NCI-H1930 (cell line): Measurements from ENCODE around the gene CYP2W1.
"Not testable (repeated sequence)": the region's sequence is repeated elsewhere in the genome, so short reads cannot be mapped to it uniquely, and the experiment has no call there.

ENCODE experiments used
- DNase-seq, 2 experiments: peaks; one replicate each; lab custom pipeline; 2025; lab: John Stamatoyannopoulos, UW

Gene CYP2W1

DNA sequence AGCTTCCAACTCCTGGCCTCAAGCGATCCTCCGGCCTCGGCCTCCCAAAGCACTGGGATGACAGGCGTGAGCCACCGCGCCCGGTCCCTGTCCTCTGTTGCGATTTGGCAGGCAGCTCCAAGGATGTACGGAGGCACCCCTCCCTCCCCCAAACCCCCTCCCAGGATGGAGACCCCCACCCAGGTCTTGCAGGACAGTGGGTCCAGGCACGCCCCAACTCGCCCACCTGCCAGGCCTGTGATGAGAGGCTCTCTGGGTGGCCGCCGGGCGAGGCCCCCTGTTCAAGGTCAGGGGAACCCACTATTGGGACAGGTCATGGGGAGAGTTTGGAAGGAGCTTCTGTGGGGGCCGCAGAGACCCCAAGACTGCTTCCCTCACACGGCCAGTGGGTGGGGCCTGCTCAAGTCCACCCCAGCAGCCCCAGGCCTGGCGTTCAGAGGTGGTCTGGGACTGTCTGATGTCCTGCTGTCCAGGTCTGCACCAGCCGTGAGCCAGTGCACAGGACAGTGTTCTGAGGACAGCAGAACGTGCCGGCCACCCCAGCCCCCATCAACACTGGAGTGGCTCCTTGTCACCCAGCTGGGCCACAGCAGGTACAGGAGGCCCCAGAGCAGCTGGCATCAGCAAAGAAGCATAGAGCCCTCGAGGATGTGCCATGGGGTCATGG, 31.0 kb upstream of the CYP2W1 start:
- no peak for DNase-seq

DNA sequence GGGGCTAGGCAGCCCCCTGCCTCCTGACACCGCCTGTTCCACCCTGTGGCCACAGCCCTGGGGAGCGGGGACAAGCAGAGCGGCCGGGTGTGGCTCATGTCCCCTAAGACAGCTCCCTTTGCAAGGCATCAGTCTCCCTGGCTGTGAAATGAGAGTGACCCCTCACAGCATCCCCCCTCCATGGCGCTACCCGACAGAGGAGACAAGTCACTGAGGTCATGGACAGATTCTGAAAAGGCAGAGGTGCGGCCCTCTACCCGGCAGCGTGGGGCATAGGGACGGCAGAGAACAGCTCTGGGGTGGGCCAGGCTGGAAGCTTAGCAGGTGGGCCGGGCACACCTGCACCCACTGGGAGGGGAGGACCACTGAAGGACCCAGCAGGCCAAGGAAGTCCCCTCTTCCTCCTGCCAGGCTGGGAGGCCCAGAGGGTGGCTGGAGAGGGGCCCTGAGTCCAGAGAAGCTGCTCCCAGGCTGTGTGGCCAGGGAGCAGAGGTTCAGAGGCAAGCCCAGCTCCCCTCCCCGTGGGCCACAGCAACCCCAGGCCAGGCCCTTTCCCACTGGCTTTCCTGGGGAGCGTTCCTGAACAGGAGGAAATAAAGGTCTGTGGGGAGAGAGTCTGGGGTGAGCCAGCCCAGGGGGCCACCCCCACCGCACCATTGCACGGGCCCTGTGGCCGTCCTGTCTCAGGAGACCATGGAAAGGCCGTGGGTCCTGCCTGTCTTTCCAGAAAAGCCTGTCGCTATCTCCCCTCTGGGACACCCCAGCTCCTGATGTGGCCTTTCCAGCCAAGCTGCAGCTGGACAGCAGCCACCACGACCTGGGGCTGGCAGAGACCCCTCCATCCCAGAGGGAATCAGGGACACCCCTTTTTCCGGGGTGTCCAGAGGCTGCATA, 30.2 kb upstream of the CYP2W1 start:
- no peak for DNase-seq

DNA sequence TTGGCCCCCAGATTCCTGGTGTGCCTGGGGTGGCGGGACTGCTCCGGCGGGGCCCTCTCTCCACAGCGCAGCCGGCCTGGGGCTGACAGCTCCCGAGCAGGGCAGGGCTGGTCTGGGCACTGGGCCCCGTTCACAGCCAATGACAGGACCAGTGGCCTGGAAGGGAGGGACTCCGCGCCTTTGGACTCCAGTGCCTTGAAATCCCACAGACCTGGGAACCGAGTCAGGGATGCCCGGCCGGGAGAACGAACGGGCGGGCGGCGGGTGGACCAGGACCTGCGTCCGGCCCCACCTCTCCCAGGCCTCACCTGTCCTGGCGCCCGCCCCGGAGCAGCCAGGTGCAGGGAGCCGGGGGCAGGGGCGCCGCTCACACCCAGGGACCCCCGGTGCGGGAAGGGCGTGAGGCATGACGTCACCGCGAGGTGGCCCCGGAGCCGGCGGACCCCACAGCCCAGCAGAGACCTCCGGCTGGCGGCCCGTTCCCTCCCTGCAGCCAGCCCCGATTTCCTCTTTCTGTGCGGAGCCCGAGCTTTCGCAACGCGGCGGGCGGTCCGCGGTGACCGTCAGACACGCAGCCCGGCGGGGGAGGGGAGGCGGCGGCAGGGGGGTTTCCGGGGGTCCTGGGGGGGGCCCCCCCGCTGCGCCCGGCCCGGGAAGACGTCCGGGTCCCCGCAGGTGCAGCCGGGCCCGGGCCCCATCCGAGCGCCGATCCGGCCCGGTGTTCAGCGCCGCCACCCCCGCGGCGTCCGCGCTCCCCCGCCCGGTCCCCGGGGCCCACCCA, 29.2 kb upstream of the CYP2W1 start:
- no peak for DNase-seq

DNA sequence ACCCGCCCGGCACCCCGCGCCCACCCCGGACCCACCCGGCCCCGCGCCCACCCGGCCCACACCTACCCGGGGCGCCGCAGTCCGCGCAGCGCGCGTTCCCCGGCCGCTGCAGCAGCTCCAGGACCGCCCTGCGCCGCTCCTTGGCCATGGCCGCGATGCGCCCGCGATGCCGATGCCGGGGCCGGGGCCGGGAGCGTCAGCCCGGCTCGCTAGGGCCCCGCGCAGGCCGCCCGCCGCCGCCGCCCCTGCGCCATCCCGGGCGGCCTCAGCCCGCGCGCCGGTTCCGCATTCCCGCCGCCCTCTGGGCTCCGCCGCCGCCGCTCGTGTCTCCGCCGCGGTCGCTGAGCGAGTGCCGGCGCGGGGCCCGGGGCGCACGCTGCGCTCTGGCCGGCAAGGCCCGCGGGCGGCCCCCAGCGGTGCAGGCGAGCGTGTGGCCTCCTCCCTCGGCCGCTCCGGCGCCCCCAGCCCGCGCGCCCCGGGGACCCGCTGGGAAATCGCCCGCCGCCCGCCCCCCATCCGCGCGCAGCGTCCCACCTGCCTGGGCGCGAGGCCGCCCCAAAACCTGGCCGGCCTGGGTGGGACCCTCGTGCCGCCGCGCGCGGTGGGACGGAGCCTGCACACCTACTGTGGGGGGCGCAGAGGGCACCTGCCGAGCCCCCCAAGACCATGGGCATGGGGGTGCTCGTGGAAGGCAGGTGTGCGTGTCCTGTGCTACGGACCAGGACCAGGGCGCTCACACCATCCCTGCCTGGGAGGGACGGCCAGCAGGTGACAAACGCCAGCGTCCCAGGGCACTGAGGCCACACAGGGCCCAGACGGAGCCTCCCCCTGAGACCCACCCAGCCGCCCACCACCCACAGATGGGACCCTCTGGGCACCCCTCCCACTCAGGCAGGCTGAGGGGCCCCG, 28.4 kb upstream of the CYP2W1 start, which contains the start of gene ADAP1:
Gene ADAP1 (minus strand): TSS at position 351 of the 909 bp plus-strand sequence. CDS start 203 bp downstream, at position 148.
- peak in 1 of 2 experiments; percentile 44 for DNase-seq

DNA sequence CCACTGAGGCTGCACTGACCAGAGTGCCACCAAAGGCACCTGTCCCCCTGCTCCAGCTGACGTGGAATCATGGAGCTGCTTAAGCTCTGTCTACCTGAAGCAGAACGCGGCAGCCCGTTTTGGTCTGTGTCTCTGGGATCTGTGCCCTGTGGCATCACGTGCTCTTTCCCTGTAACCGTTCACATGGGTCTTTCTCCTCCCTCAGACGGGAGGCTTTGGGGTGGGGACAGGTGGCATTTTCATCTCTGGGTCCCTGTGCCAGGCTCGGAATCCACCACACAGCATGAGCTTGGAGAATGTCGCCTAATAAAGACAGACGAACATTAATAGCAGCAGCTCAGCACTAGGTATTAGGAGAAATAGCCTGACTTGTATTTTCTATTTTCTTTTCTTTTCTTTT, 26.9 kb upstream of the CYP2W1 start:
- no peak for DNase-seq

DNA sequence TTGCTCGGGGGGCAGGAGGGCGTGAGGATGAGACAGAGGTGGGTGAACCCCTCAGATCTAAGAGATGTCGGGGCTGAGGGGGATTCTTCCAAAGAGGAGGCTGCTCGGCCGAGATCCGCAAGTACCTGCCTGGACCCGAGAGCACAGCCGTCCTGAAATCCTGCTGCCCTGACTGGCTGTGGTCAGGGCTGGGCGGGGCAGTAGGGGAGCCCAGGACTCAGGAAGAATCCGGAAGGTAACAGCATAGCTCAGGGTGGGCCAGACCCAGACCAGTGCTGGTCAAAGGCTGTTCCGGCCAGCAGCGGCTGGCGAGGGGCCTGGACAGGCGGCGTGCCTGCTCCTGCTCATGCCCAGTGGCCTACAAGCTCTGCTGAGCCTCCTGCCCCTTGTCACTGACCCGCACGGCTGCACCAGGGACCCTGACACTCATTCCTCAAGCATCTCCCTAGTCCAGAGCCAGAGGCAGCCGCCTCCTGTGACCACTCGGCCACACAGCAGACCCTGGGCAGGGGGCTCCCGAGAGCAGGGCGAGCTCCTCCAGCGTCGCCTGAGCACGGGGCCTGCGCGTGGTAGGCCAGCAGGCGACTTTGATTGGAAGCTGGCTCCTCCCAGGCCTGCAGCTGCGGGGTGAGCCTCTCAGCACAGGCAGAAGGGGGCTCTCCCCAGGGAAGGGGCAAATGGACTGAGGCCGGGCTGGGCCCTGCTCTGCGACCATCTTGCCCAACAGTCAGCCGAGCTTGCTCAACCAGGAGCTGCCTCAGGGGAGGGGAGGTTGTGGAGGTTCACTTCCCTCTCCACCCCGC, 25.4 kb upstream of the CYP2W1 start:
- DNase-seq = no peak

DNA sequence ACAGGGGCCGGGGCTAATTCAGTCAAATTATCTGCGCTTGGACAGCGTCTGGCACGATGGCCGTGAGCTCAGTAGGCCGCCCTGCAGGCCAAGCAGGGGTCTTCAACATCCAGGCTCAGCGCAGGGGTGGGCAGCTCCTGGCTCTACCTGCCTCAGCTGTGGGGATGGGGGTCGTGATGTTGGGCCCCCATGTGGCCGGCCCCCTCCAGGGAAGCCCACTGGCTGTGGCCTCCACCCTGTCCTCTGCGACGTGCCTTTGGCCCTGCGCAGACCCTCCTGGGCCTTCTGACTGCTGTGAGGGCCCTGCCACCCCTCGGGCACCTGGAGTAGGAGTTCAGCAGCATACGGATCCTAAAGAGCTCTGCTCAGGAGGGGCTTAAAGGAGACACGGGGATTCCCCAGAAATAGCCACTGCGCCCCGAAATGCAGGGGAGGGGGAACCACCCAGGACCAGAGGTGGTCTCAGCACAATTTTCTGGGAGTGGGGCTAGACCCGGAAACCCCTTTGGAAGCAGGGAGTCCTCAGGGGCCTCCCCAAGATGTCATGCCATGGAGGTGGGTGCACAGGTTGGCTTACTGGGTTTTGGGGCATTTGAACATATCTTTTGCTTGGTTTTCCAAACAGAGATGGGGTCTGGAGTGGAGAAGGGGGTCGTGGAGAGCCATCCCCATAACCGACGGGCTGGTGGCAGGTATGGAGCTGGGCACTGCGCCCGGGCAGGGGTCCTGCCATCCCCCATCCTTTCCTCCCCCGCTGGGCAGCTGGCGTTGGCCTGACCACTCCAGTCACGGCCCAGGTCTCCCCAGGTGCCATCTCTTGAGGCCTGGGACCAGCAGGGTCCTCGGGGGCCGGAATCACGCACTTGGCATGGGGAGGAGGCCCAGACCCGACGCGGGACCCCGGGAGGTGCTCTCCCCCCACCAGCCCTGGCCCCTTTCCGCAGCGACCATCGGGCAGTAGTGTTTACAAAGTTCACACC, 24.5 kb upstream of the CYP2W1 start:
- no peak for DNase-seq

DNA sequence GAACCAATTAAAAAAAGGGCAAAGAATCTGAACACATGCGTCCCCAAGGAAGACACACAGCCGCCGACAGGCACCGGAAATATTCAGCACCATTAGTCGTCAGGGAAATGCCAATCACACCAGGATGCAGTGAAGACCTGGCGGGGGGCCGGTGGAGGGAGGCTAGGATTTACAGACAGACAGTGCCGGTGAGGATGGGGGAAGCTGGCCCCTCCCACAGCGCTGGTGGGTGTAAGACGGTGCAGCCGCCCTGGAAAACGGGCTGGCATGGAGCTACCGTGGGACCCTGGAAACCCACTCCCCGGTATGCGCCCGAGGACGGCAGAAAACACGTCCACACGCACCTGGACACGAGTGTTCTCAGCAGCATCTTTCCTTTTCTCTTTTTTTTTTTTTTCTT, 23.7 kb upstream of the CYP2W1 start:
- DNase-seq = no peak

DNA sequence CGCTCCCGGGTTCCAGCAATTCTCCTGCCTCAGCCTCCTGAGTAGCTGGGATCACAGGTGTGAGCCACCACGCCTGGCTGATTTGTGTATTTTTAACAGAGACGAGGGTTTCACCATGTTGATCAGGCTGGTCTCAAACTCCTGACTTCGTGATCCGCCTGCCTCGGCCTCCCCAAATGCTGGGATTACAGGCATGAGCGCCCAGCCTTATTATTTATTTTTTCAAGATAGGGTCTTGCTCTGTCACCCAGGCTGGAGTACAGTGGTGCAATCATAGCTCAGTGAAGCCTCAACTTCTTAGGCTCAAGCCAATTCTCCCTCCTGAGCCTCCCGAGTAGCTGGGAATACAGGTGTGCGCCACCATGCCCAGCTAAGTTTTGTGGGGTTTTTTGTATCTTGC, 23.2 kb upstream of the CYP2W1 start:
- not testable (repeated sequence) for DNase-seq

DNA sequence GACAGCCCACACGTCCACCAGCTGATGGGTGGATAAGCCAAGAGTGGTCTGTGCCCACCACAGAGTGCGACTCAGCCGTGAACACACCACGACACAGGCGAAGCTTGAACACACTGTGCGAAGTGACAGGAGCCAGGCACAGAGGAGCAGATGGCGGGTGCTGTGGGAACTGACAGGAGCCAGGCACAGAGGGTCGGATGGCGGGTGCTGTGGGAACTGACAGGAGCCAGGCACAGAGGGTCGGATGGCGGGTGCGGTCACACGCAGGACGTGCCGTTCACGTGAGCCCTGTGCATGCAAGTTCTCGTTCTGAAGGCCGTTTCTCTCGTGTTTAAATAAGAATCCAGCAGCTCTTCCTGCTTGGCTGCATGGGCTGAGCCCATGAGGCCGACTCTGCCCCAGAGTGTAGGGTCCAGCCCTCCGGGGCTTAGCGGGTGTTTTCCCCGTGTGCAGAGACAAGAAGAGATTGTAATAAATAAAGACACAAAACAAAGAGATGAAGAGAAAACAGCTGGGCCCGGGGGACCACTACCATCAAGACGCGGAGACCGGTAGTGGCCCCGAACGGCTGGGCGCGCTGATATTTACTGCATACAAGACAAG, 22.6 kb upstream of the CYP2W1 start:
- no peak for DNase-seq

DNA sequence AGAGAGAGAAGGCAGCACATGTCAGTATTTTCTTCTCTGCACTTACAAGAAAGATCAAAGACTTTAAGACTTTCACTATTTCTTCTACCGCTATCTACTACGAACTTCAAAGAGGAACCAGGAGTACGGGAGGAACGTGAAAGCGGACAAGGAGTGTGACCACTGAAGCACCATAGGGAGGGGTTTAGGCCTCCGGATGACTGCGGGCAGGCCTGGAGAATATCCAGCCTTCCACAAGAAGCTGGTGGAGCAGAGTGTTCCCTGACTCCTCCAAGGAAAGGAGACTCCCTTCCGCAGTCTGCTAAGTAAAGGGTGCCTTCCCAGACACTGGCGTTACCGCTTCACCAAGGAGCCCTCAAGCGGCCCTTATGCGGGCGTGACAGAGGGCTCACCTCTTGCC, 22.0 kb upstream of the CYP2W1 start:
- DNase-seq = not testable (repeated sequence)

DNA sequence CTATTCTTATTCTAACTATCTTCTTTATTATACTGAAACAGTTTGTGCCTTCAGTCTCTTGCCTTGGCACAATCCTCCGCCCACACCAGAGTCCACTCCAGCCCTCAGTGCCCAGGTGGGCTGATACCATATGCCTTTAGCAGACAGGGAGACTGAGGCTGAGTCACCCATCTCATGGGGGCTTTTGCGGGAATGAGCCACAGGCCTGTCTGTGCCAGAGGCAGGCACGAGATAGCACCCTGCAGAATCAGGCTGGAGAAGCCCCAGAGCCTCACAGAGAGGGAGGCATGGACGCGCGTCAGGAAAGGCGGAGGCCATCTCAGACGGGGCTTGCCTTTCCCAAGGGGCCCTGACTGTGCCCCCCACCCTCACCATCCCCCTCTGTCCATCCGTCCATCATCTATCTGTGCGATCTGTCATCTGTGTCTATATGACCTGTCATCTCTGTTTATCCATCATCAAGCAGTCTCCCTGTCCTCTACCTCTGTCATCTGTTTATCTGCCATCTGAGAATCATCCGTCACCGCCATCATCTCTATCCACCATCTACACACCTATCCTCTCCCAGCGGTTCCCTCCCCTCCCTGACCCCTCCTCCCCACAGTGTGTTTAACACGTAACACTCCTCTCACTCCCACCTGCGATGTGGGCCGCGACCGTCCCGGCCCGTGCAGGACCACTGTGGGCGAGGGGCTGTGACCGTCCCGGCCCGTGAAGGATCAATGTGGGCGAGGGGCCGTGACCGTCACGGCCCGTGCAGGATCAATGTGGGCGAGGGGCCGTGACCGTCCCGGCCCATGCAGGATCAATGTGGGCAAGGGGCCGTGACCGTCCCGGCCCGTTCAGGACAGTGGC, 21.2 kb upstream of the CYP2W1 start:
- no peak for DNase-seq

DNA sequence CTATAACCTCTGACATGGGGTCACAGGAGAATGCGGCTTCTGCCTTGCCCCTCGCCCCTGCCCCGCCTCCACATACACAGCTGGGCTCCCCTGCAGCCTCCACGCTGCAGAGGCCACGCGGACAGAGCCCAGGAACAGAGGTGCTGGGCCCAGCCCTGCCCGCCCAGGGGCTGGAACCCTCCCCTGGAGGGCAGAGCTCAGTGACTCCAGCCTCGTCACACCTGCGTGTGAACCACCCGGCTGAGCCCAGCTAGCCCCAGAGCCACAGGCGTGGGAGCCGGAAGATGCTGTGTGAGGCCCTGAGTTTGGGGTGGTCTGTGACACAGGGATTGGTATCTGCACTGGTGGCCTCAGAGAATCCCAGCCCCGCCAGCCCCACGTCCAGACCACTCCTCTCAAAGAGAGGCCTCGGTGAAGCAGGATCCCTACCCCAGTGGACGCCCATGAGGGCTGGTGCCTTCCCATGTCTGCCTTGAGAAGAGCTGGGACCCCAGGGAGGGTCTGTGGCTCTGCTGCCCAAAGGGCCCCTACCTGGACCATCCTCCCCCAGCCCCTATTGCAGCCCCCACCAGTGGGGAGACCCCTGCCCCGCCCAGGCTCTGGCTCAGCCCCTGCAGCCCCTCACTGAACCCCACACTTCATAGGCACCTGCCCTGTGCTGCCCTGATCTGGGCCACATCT, 20.4 kb upstream of the CYP2W1 start:
- DNase-seq = no peak

DNA sequence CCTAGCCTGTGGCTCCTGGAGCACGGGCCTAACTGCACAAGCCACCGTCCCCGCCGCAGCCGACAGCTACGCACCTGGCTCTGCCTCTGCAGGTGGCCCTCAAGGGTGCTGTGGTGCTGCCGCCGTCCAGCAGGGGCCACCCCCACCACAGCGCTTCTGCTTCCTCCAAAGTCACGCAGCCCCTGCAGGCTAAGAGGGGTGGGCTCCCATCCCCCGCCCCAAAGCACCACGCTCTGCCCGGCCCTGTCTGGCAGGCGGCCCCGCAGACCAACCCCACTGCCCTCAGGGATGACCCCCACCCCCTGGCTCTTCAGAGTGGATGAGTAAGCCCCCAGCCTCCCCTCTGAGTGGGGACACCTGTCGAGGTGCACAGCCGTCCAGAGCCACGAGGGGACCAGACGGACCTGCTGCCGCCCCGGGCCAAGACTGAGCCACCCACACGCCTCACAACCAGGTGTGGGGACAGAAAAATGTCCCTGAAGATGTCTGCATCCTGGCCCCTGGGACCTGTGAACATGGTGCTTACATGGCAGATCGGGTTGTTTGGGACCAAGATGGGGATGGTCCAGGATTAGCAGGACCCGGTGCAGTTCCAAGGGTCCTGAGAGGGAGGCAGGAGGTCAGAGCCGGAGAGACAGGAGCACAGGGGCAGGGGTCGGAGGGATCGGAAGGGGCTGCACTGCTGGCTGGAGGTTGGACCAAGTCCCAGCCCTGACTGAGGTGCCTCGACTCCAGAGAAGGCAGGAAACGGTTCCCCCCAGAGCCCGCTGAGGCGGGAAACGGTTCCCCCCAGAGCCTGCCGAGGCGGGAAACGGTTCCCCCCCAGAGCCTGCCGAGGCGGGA, 19.5 kb upstream of the CYP2W1 start:
- DNase-seq = no peak

DNA sequence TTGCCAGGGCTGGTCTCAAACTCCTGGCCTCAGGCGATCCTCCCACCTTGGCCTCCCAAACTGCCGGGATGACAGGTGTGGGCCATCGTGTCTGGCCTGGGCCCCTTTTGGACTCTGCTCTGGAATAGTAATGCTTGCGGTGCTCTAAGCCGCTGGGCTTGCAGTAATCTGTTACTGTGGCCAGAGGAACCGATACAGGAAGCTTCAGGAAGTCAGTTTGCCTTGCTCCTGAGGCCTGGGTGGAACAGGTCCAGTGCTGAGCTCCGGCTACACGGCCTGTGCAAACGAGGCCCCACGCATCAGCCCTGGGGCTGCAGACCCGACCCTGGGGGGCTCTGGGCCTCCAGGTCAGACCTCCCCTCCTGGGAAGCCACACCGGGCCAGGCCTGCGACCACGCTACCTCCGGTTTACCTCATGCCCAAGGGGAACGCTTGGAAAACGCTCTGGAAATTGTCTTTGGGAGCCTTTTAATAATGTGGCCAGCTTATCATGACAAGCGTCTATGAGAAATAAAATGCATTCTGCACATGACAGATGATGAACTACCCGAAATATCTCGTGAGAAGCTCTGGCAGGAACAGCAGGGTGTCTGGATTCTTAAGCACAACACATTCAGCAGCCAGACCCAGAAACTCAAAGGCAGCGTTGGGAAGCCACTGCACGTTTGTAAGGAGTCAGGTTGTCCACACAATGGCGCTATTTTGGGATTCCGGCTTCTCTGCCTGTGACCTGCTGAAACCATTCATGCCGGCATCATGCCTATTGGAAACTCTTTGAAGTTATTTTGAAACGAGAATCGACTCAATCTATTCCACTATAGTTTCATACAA, 18.4 kb upstream of the CYP2W1 start:
- DNase-seq = no peak
